Astrocyte (in vitro differentiated cells and primary cell): ENCODE measurements around the gene TRIP12. TPM values are rescaled to one million over a fixed set of nuclear protein-coding genes. Genes with fewer than 3 reads are reported as not detected.

Experiments used
- DNase-seq: peaks from one replicate; pipeline ENCODE4 v3.0.0-alpha.2; 2010; ENCODE audit warnings: low read depth
- FAIRE-seq: peaks from 2 replicates; lab custom pipeline; 2011; peaks lifted over from hg19 to GRCh38; lab: Jason Lieb, UNC
- H2AFZ ChIP-seq: 2 replicates; pipeline ENCODE4 v1.6.0; 2012; ENCODE audit warnings: low read depth, low read length, inconsistent platforms
- H3K27ac ChIP-seq: 2 replicates; pipeline ENCODE4 v1.5.1; 2011; ENCODE audit warnings: low read depth, low read length, inconsistent platforms
- H3K27me3 ChIP-seq: 2 replicates; pipeline ENCODE4 v1.6.0; 2011; ENCODE audit warnings: low read length, inconsistent platforms; ENCODE audit not compliant: insufficient read depth
- H3K36me3 ChIP-seq: 2 replicates; pipeline ENCODE4 v1.5.1; 2011; ENCODE audit warnings: low read length, inconsistent platforms; ENCODE audit not compliant: insufficient read depth
- H3K4me1 ChIP-seq: 2 replicates; pipeline ENCODE4 v1.5.1; 2011; ENCODE audit warnings: low read length, inconsistent platforms; ENCODE audit not compliant: insufficient read depth
- H3K4me2 ChIP-seq: 2 replicates; pipeline ENCODE4 v1.6.0; 2012; ENCODE audit warnings: low read length, inconsistent platforms
- H3K4me3 ChIP-seq: 2 replicates; pipeline ENCODE4 v1.5.1; 2011; ENCODE audit warnings: low read depth, mild to moderate bottlenecking, low read length, inconsistent platforms; ENCODE audit not compliant: insufficient read depth
- H3K79me2 ChIP-seq: 2 replicates; pipeline ENCODE4 v1.6.0; 2012; ENCODE audit warnings: mild to moderate bottlenecking, low read length, inconsistent platforms; ENCODE audit not compliant: insufficient read depth
- H3K9ac ChIP-seq: 2 replicates; pipeline ENCODE4 v1.6.0; 2012; ENCODE audit warnings: mild to moderate bottlenecking, low read length, inconsistent platforms
- H3K9me3 ChIP-seq: 2 replicates; pipeline ENCODE4 v1.5.1; 2012; ENCODE audit warnings: low read depth, mild to moderate bottlenecking, low read length, inconsistent platforms; ENCODE audit not compliant: insufficient read depth
- H4K20me1 ChIP-seq: 2 replicates; pipeline ENCODE4 v1.6.0; 2012; ENCODE audit warnings: low read length, inconsistent platforms; ENCODE audit not compliant: insufficient read depth
- H3K27ac Mint-ChIP-seq: one replicate; pipeline ENCODE4 v1.8.0; 2021; ENCODE audit warnings: mild to moderate bottlenecking, mixed read lengths; ENCODE audit not compliant: unreplicated experiment
- H3K27me3 Mint-ChIP-seq: one replicate; pipeline ENCODE4 v1.8.0; 2021; ENCODE audit warnings: low read depth, mixed read lengths; ENCODE audit not compliant: unreplicated experiment
- H3K36me3 Mint-ChIP-seq: one replicate; pipeline ENCODE4 v1.8.0; 2021; ENCODE audit warnings: low read depth, mixed read lengths; ENCODE audit not compliant: unreplicated experiment
- H3K4me1 Mint-ChIP-seq: one replicate; pipeline ENCODE4 v1.8.0; 2021; ENCODE audit warnings: low read depth, mixed read lengths; ENCODE audit not compliant: unreplicated experiment
- H3K4me3 Mint-ChIP-seq: one replicate; pipeline ENCODE4 v1.8.0; 2021; ENCODE audit warnings: mild to moderate bottlenecking, moderate library complexity, mixed read lengths; ENCODE audit not compliant: unreplicated experiment
- H3K9me3 Mint-ChIP-seq: one replicate; pipeline ENCODE4 v1.8.0; 2021; ENCODE audit warnings: mild to moderate bottlenecking, mixed read lengths; ENCODE audit not compliant: unreplicated experiment
- CTCF ChIP-seq: IDR thresholded peaks from 2 replicates; pipeline ENCODE4 v1.5.1; 2011; ENCODE audit warnings: low read depth, mild to moderate bottlenecking, inconsistent platforms, low read length, moderate library complexity; ENCODE audit not compliant: insufficient read depth
- EZH2 ChIP-seq: IDR thresholded peaks from 2 replicates; pipeline ENCODE4 v1.6.1; 2012; ENCODE audit warnings: mild to moderate bottlenecking, low read length, inconsistent platforms; ENCODE audit not compliant: insufficient read depth
- total RNA-seq: library from RNA; stranded (reverse); gene quantifications from 2 replicates; pipeline ENCODE4 v1.2.1, GENCODE V29; 2021

TRIP12 gene
- total RNA-seq, 1 donor from 2014 or later = 379 TPM

- Histone ChIP-seq H3K27ac (no peak overlapping the region), H3K9ac (no peak overlapping the region), H3K4me1 (no peaks in the 10 kb centered on the region), H2AFZ (no peak overlapping the region), H3K79me2 (no peaks in the 10 kb centered on the region), H3K36me3 (no peaks in the 10 kb centered on the region), H3K9me3 (no peaks in the 10 kb centered on the region), H3K4me2 (no peak overlapping the region), H3K27me3 (no peaks in the 10 kb centered on the region), H4K20me1 (no peaks in the 10 kb centered on the region), H3K4me3 (no peak overlapping the region)
- no peaks in the 10 kb centered on the region for H3K27me3 Mint-ChIP-seq
- FAIRE-seq (no peak), DNase-seq (no peak)
- H3K27ac Mint-ChIP-seq = no peak overlapping the region
- peaks cover 11% of the 10 kb centered on the region for H3K9me3 Mint-ChIP-seq
- H3K4me3 Mint-ChIP-seq = no peak overlapping the region
- H3K4me1 Mint-ChIP-seq = no peaks in the 10 kb centered on the region
- peaks cover 13% of the 10 kb centered on the region for H3K36me3 Mint-ChIP-seq
- no peak for TF ChIP-seq CTCF
- TF ChIP-seq EZH2 = no peak
Observed at GRCh38 chr2:229740279-229740678, 181.5 kb downstream of the TRIP12 start.

GRCh38 chr2:229738024-229738625, 183.7 kb downstream of the TRIP12 start:
- Histone ChIP-seq H3K4me2 (no peak overlapping the region), H3K27me3 (no peaks in the 10 kb centered on the region), H3K4me3 (no peak overlapping the region), H3K9ac (no peak overlapping the region), H4K20me1 (no peaks in the 10 kb centered on the region), H3K9me3 (no peaks in the 10 kb centered on the region), H3K79me2 (no peaks in the 10 kb centered on the region), H3K4me1 (no peaks in the 10 kb centered on the region), H3K27ac (no peak overlapping the region), H3K36me3 (no peaks in the 10 kb centered on the region), H2AFZ (no peak overlapping the region)
- no peak overlapping the region for H3K27ac Mint-ChIP-seq
- H3K4me1 Mint-ChIP-seq = peaks cover 9% of the 10 kb centered on the region
- no peak for TF ChIP-seq EZH2
- FAIRE-seq (no peak), DNase-seq (no peak)
- peaks cover 11% of the 10 kb centered on the region for H3K9me3 Mint-ChIP-seq
- peaks cover 13% of the 10 kb centered on the region for H3K36me3 Mint-ChIP-seq
- no peaks in the 10 kb centered on the region for H3K27me3 Mint-ChIP-seq
- H3K4me3 Mint-ChIP-seq = no peak overlapping the region

- Mint-ChIP-seq H3K27ac (no peak overlapping the region), H3K4me3 (no peak overlapping the region), H3K36me3 (peaks cover 12% of the 10 kb centered on the region), H3K4me1 (peaks cover 9% of the 10 kb centered on the region), H3K27me3 (no peaks in the 10 kb centered on the region), H3K9me3 (peaks cover 11% of the 10 kb centered on the region)
- no peaks in the 10 kb centered on the region for H3K79me2 ChIP-seq
- H4K20me1 ChIP-seq = no peaks in the 10 kb centered on the region
- TF ChIP-seq EZH2 = no peak
- TF ChIP-seq CTCF = no peak
- H3K9me3 ChIP-seq = no peaks in the 10 kb centered on the region
- H3K4me2 ChIP-seq = no peak overlapping the region
- no peak overlapping the region for H3K9ac ChIP-seq
- H3K4me3 ChIP-seq = no peak overlapping the region
- H3K36me3 ChIP-seq = no peaks in the 10 kb centered on the region
- FAIRE-seq (no peak), DNase-seq (no peak)
- H3K27ac ChIP-seq = no peak overlapping the region
- no peak overlapping the region for H2AFZ ChIP-seq
- H3K27me3 ChIP-seq = no peaks in the 10 kb centered on the region
- no peaks in the 10 kb centered on the region for H3K4me1 ChIP-seq
Observed at GRCh38 chr2:229734410-229734809, 187.4 kb downstream of the TRIP12 start.
